GM12864 (cell line): Measurements from ENCODE around the gene PNPLA2.

Source experiments
- DNase-seq: peaks from one replicate; pipeline ENCODE4 v3.0.0-alpha.2; 2011; ENCODE audit warnings: low read depth
- H3K4me3 ChIP-seq: 2 replicates; pipeline ENCODE4 v1.5.1; 2011; ENCODE audit warnings: mild to moderate bottlenecking, low read depth, low read length, control low read depth
- CTCF ChIP-seq: IDR thresholded peaks from 2 replicates; pipeline ENCODE4 v1.5.1; 2011; ENCODE audit warnings: low read depth, mild to moderate bottlenecking, moderate library complexity, low read length, control low read depth, inconsistent platforms; ENCODE audit errors: missing control alignments

The PNPLA2 gene

GRCh38 chr11:855796-856195 lies 37.1 kb downstream of the PNPLA2 start:
- TF ChIP-seq CTCF = no peak
- no peak for DNase-seq
- no peak overlapping the region for H3K4me3 ChIP-seq

- no peak for DNase-seq
- TF ChIP-seq CTCF = no peak
- no peak overlapping the region for H3K4me3 ChIP-seq
Observed at GRCh38 chr11:856397-856796, 37.7 kb downstream of the PNPLA2 start.

- no peak overlapping the region for H3K4me3 ChIP-seq
- DNase-seq = no peak
- TF ChIP-seq CTCF = no peak
Observed at GRCh38 chr11:858053-858761, 39.5 kb downstream of the PNPLA2 start.

- TF ChIP-seq CTCF = no peak
- no peak overlapping the region for H3K4me3 ChIP-seq
- DNase-seq = no peak
Observed at GRCh38 chr11:858762-859339, 40.1 kb downstream of the PNPLA2 start.

GRCh38 chr11:859394-860131 lies 40.8 kb downstream of the PNPLA2 start:
- no peak for DNase-seq
- no peak for TF ChIP-seq CTCF
- H3K4me3 ChIP-seq = no peak overlapping the region

GRCh38 chr11:860234-861104 lies 41.8 kb downstream of the PNPLA2 start:
- no peak overlapping the region for H3K4me3 ChIP-seq
- no peak for DNase-seq
- TF ChIP-seq CTCF = no peak
